CD14-positive monocyte (primary cell): ENCODE measurements around the gene ACSL6. TPM values are rescaled to one million over a fixed set of nuclear protein-coding genes. Genes with fewer than 3 reads are reported as not detected.

Experiments
- DNase-seq, 3 donors: peaks; one replicate each; pipeline ENCODE4 v3.0.0-alpha.2; 2011 to 2022
- H2AFZ ChIP-seq: 2 replicates; pipeline ENCODE4 v1.6.0; 2012; ENCODE audit warnings: mild to moderate bottlenecking, low read depth, low read length, inconsistent platforms; ENCODE audit not compliant: insufficient read depth, poor library complexity, severe bottlenecking
- H3K27ac ChIP-seq, 2 donors: 1 replicate in 1 of 2; 2 replicates in 1 of 2; pipeline ENCODE4 v1.5.1; 2012 to 2013; ENCODE audit warnings: low read length in 2 of 2, control low read depth in 1 of 2, inconsistent platforms in 1 of 2, low read depth in 1 of 2, mild to moderate bottlenecking in 1 of 2
- H3K27me3 ChIP-seq, 2 donors: one replicate each; pipeline versions ENCODE4 v1.6.0 to v1.6.1; 2011 to 2013; ENCODE audit warnings: low read length in 2 of 2; ENCODE audit not compliant: control insufficient read depth in 2 of 2, insufficient read depth in 2 of 2
- H3K36me3 ChIP-seq, 2 donors: replicated peaks in 1 of 2; 1 replicate in 1 of 2; 2 replicates in 1 of 2; pipeline versions ENCODE4 v1.5.1 to v1.6.1; 2012 to 2013; ENCODE audit warnings: low read length in 2 of 2, control low read depth in 1 of 2, inconsistent platforms in 1 of 2, mild to moderate bottlenecking in 1 of 2; ENCODE audit not compliant: insufficient read depth in 2 of 2, control insufficient read depth in 1 of 2
- H3K4me1 ChIP-seq, 2 donors: 1 replicate in 1 of 2; 2 replicates in 1 of 2; pipeline versions ENCODE4 v1.5.1 to v1.6.1; 2012 to 2013; ENCODE audit warnings: low read length in 2 of 2, control low read depth in 1 of 2, inconsistent platforms in 1 of 2, mild to moderate bottlenecking in 1 of 2, moderate library complexity in 1 of 2; ENCODE audit not compliant: insufficient read depth in 2 of 2, control insufficient read depth in 1 of 2
- H3K4me2 ChIP-seq: replicated peaks from 2 replicates; pipeline ENCODE3; 2012; ENCODE audit warnings: low read length, moderate library complexity, mild to moderate bottlenecking; ENCODE audit not compliant: poor library complexity, severe bottlenecking; ENCODE audit errors: extremely low read depth
- H3K4me3 ChIP-seq, 3 experiments: fragments of 200-600 bp in 1 of 3; sonication (generic) in 1 of 3; replicated peaks in 1 of 3; 1 replicate in 2 of 3; 2 replicates in 1 of 3; pipeline ENCODE4 v1.5.1; 2011 to 2013; ENCODE audit warnings: low read length in 3 of 3, mild to moderate bottlenecking in 3 of 3, control low read depth in 2 of 3, low read depth in 2 of 3, inconsistent platforms in 1 of 3, moderate library complexity in 1 of 3
- H3K79me2 ChIP-seq: 2 replicates; pipeline ENCODE4 v1.6.0; 2012; ENCODE audit warnings: mild to moderate bottlenecking, control low read depth, inconsistent platforms, low read length, moderate library complexity; ENCODE audit not compliant: insufficient read depth
- H3K9ac ChIP-seq: 2 replicates; pipeline ENCODE4 v1.6.0; 2017; ENCODE audit warnings: low read length, mild to moderate bottlenecking; ENCODE audit not compliant: insufficient read depth, poor library complexity, severe bottlenecking
- H3K9me3 ChIP-seq, 2 donors: replicated peaks in 1 of 2; 1 replicate in 1 of 2; 2 replicates in 1 of 2; pipeline versions ENCODE4 v1.5.1 to v1.6.1; 2012 to 2013; ENCODE audit warnings: low read length in 2 of 2, control low read depth in 1 of 2; ENCODE audit not compliant: control insufficient read depth in 1 of 2, insufficient read depth in 1 of 2
- H4K20me1 ChIP-seq: 2 replicates; pipeline ENCODE4 v1.6.0; 2012; ENCODE audit warnings: mild to moderate bottlenecking, low read length, control low read depth, moderate library complexity; ENCODE audit not compliant: insufficient read depth
- H3K27ac Mint-ChIP-seq, 7 donors: one replicate each; pipeline ENCODE4 v1.8.0; 2020; ENCODE audit warnings: mild to moderate bottlenecking in 7 of 7, mixed read lengths in 7 of 7, moderate library complexity in 6 of 7, inconsistent platforms in 2 of 7
- H3K27me3 Mint-ChIP-seq, 3 donors: one replicate each; pipeline ENCODE4 v1.8.0; 2021 to 2022; ENCODE audit warnings: low read depth in 3 of 3, mild to moderate bottlenecking in 3 of 3, mixed read lengths in 3 of 3, moderate library complexity in 3 of 3, inconsistent platforms in 1 of 3
- H3K36me3 Mint-ChIP-seq, 2 donors: one replicate each; pipeline ENCODE4 v1.8.0; 2020; ENCODE audit warnings: mixed read lengths in 2 of 2, inconsistent platforms in 1 of 2, mild to moderate bottlenecking in 1 of 2
- H3K4me1 Mint-ChIP-seq: one replicate; pipeline ENCODE4 v1.8.0; 2020; ENCODE audit warnings: mild to moderate bottlenecking, mixed read lengths
- H3K4me3 Mint-ChIP-seq, 2 donors: one replicate each; pipeline ENCODE4 v1.8.0; 2020; ENCODE audit warnings: mild to moderate bottlenecking in 2 of 2, mixed read lengths in 2 of 2, moderate library complexity in 1 of 2
- H3K9me3 Mint-ChIP-seq, 7 donors: one replicate each; pipeline ENCODE4 v1.8.0; 2020 to 2022; ENCODE audit warnings: mixed read lengths in 7 of 7, mild to moderate bottlenecking in 6 of 7, moderate library complexity in 6 of 7, inconsistent platforms in 2 of 7
- WGBS: methylation state at CpG from one replicate; pipeline ENCODE4 v1.1.5; 2013; ENCODE audit warnings: missing lambda C conversion rate; ENCODE audit not compliant: insufficient coverage; 5-methylcytosine and 5-hydroxymethylcytosine counted together
- intact Hi-C, 2 donors: fragments of 100-400 bp; cut with micrococcal nuclease; formaldehyde crosslinking; loops; one replicate each; pipeline versions ENCODE4 v1.15.0 to v1.15.1; 2023
- polyA plus RNA-seq, 3 donors: library from polyadenylated mRNA; depleted of rRNA in 1 of 3; unstranded in 2 of 3; stranded (reverse) in 1 of 3; fragments of 300-500 nt in 2 of 3; fragments of >200 nt in 1 of 3; fragmentation: Illumina TruSeq in 2 of 3; gene quantifications; 1 replicate in 2 of 3; 2 replicates in 1 of 3; pipeline ENCODE4 v1.2.3, GENCODE V29; 2012 to 2021
- TF ChIP-seq, protein P1 (sequence below): fragments of 200-600 bp; IDR thresholded peaks from one replicate; pipeline ENCODE4 v1.8.0; 2022; ENCODE audit warnings: antibody characterized with exemption, mild to moderate bottlenecking

Gene ACSL6
- polyA plus RNA-seq, 3 donors = 0.45 TPM; not detected in 2

DNA sequence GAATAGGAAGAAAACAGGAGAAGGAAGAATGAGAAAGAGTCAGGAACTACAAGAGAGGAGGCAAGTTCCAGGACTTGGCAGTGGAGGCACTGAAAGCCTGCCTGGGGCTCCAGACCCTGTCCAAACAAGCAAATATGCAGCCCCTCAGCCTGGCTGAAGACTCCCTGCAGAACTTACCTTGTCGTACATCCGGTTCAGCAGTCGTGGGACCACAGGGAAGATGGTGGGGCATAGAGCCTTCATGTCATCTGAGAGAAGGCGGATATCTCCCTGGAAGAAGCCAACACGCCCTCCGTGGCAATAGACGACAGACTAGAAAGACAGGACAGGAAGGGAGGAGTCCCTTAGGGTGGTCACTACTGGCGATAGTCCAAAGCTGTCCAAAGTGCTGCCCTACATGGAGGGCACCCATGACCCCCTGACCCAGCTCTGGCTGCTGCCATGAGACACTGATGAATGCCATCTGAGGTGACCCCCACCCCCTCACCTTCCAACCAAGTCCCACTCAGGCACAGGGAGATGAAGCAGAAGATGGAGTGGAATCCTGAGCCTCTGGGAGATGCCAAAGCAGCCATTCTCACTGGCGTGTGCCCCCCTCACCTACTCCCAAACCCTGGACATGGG, 38.3 kb downstream of the ACSL6 start:
- peaks cover 0 to 2% (median 0%) of the 10 kb centered on the region in 7 donors for H3K9me3 Mint-ChIP-seq
- TF ChIP-seq, protein P1, sequence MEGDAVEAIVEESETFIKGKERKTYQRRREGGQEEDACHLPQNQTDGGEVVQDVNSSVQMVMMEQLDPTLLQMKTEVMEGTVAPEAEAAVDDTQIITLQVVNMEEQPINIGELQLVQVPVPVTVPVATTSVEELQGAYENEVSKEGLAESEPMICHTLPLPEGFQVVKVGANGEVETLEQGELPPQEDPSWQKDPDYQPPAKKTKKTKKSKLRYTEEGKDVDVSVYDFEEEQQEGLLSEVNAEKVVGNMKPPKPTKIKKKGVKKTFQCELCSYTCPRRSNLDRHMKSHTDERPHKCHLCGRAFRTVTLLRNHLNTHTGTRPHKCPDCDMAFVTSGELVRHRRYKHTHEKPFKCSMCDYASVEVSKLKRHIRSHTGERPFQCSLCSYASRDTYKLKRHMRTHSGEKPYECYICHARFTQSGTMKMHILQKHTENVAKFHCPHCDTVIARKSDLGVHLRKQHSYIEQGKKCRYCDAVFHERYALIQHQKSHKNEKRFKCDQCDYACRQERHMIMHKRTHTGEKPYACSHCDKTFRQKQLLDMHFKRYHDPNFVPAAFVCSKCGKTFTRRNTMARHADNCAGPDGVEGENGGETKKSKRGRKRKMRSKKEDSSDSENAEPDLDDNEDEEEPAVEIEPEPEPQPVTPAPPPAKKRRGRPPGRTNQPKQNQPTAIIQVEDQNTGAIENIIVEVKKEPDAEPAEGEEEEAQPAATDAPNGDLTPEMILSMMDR = no peak
- no peaks in the 10 kb centered on the region for H3K9me3 ChIP-seq
- intact Hi-C loops = no loop called here
- H3K36me3 ChIP-seq = no peaks in the 10 kb centered on the region
- no peak overlapping the region for H3K27ac ChIP-seq
- H3K27me3 Mint-ChIP-seq = peaks cover 1 to 6% (median 3%) of the 10 kb centered on the region in 3 donors
- no peaks in the 10 kb centered on the region for H3K36me3 Mint-ChIP-seq
- H3K4me1 Mint-ChIP-seq = no peaks in the 10 kb centered on the region
- no peak overlapping the region for H3K4me3 Mint-ChIP-seq
- no peak overlapping the region for H3K9ac ChIP-seq
- H3K27me3 ChIP-seq = no peaks in the 10 kb centered on the region
- DNase-seq = no peak
- H2AFZ ChIP-seq = no peak overlapping the region
- WGBS = 93% methylated on average over 8 of the region's 9 CpGs
- H3K4me1 ChIP-seq = no peaks in the 10 kb centered on the region
- no peak overlapping the region for H3K27ac Mint-ChIP-seq
- no peaks in the 10 kb centered on the region for H4K20me1 ChIP-seq
- H3K4me2 ChIP-seq = no peak overlapping the region
- H3K4me3 ChIP-seq = no peak overlapping the region
- no peaks in the 10 kb centered on the region for H3K79me2 ChIP-seq

- Histone ChIP-seq H2AFZ (no peak overlapping the region), H3K27me3 (no peaks in the 10 kb centered on the region), H4K20me1 (no peaks in the 10 kb centered on the region), H3K9me3 (no peaks in the 10 kb centered on the region), H3K9ac (no peak overlapping the region), H3K79me2 (no peaks in the 10 kb centered on the region), H3K4me3 (no peak overlapping the region), H3K4me1 (no peaks in the 10 kb centered on the region), H3K27ac (no peak overlapping the region), H3K36me3 (no peaks in the 10 kb centered on the region), H3K4me2 (no peak overlapping the region)
- TF ChIP-seq, protein P1 = no peak
- H3K36me3 Mint-ChIP-seq = no peaks in the 10 kb centered on the region
- DNase-seq = no peak
- no CpG with 5 or more reads among the region's 5 CpGs for WGBS
- H3K27ac Mint-ChIP-seq = no peak overlapping the region
- no peak overlapping the region for H3K4me3 Mint-ChIP-seq
- intact Hi-C loops = no loop called here
- H3K4me1 Mint-ChIP-seq = no peaks in the 10 kb centered on the region
- H3K27me3 Mint-ChIP-seq = peaks cover 1 to 6% (median 4%) of the 10 kb centered on the region in 3 donors
- peaks cover 0 to 2% (median 0%) of the 10 kb centered on the region in 7 donors for H3K9me3 Mint-ChIP-seq
Observed at GRCh38 chr5:131968396-131968954, 43.0 kb downstream of the ACSL6 start.
